ENCODE results near the gene POLR3G. TPM values are rescaled to one million over a fixed set of nuclear protein-coding genes. Genes with fewer than 3 reads are reported as not detected.

POLR3G gene
- total RNA-seq, 1 experiment from 2014 or later = 73.6 TPM

DNA sequence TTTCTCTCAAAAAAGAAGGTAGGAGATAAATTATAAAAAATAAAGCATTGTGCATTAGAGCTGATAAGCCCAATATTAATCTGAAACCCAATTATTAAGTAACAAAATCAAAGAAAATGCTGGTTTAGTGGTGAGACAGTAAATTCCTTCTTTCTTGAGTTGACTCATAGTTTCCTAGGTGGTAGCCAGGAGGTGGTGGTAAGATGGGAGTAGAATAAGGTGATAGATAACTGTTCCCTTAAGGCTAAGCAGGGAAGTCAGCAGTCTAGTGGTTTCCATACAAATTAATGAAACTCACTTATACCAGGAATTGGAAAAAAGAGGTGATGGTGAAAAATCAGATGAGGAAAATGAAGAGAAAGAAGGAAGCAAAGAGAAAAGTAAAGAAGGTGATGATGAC lies 31.6 kb downstream of the POLR3G start:
- no peak overlapping the region for H2BK120ac ChIP-seq (ENCODE audit: low read depth, low read length, poor library complexity, severe bottlenecking)
- no peak overlapping the region for H4K8ac ChIP-seq (replicated peaks; ENCODE audit: insufficient read length, low read depth, low read length)
- Mint-ChIP-seq H3K36me3 (ENCODE audit: insufficient read depth in 1 of 3, low read depth in 3 of 3) (peaks cover 26 to 57% (median 33%) of the 10 kb centered on the region in 3 experiments; a peak in 6 of 7 replicates), H3K4me1 (no peaks in the 10 kb centered on the region), H3K9me3 (no peaks in the 10 kb centered on the region), H3K27me3 (ENCODE audit: low read depth) (no peaks in the 10 kb centered on the region), H3K4me3 (no peak overlapping the region), H3K27ac (no peak overlapping the region)
- H3K4ac ChIP-seq (ENCODE audit: low read depth, low read length) = no peak overlapping the region
- H3K18ac ChIP-seq (ENCODE audit: insufficient read length, low read depth, low read length) = no peak overlapping the region
- H2BK20ac ChIP-seq (ENCODE audit: low read depth, low read length, poor library complexity, severe bottlenecking) = no peak overlapping the region
- no peak overlapping the region for H3K4me2 ChIP-seq (ENCODE audit: insufficient read depth, insufficient read length, low read length)
- no peak overlapping the region for H3K14ac ChIP-seq (ENCODE audit: insufficient read depth, low read length)
- H4K91ac ChIP-seq (ENCODE audit: insufficient read length, low read depth, low read length) = no peak overlapping the region
- TF ChIP-seq, protein P1, sequence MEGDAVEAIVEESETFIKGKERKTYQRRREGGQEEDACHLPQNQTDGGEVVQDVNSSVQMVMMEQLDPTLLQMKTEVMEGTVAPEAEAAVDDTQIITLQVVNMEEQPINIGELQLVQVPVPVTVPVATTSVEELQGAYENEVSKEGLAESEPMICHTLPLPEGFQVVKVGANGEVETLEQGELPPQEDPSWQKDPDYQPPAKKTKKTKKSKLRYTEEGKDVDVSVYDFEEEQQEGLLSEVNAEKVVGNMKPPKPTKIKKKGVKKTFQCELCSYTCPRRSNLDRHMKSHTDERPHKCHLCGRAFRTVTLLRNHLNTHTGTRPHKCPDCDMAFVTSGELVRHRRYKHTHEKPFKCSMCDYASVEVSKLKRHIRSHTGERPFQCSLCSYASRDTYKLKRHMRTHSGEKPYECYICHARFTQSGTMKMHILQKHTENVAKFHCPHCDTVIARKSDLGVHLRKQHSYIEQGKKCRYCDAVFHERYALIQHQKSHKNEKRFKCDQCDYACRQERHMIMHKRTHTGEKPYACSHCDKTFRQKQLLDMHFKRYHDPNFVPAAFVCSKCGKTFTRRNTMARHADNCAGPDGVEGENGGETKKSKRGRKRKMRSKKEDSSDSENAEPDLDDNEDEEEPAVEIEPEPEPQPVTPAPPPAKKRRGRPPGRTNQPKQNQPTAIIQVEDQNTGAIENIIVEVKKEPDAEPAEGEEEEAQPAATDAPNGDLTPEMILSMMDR (conservative IDR thresholded peaks at IDR 0.05) = no peak
- no peaks in the 10 kb centered on the region for H4K20me1 ChIP-seq (ENCODE audit: control insufficient read depth, insufficient read depth, insufficient read length)
- H3K23me2 ChIP-seq (ENCODE audit: insufficient read length, low read depth, low read length, poor library complexity, severe bottlenecking) = no peaks in the 10 kb centered on the region
- H2BK5ac ChIP-seq (ENCODE audit: insufficient read length, low read length) = no peak overlapping the region
- H2BK12ac ChIP-seq (ENCODE audit: insufficient read length, low read depth, low read length) = no peak overlapping the region
- no peak for DNase-seq
- H3K27ac ChIP-seq (ENCODE audit: insufficient read length, low read depth, low read length) = no peak overlapping the region
- H3K56ac ChIP-seq (ENCODE audit: insufficient read length, low read depth, low read length) = no peak overlapping the region
- no peaks in the 10 kb centered on the region for H3K79me2 ChIP-seq (ENCODE audit: insufficient read depth, low read length)
- no peak overlapping the region for H2AFZ ChIP-seq (ENCODE audit: low read length)
- H2BK15ac ChIP-seq (ENCODE audit: low read depth, low read length) = no peak overlapping the region
- H3K4me1 ChIP-seq (ENCODE audit: insufficient read depth, low read length) = no peaks in the 10 kb centered on the region
- no peak overlapping the region for H3K23ac ChIP-seq (ENCODE audit: insufficient read length, low read depth, low read length)
- H3K27me3 ChIP-seq (ENCODE audit: insufficient read depth, low read length) = no peaks in the 10 kb centered on the region
- H3K79me1 ChIP-seq (ENCODE audit: insufficient read depth, low read depth, low read length, poor library complexity, severe bottlenecking) = peaks cover 3% of the 10 kb centered on the region
- H3T11ph ChIP-seq (ENCODE audit: low read length) = no peak overlapping the region
- H4K5ac ChIP-seq (ENCODE audit: insufficient read length, low read depth, low read length) = no peak overlapping the region
- H3K9ac ChIP-seq (ENCODE audit: extremely low read depth, insufficient read length, low read length) = no peak overlapping the region
- no peak overlapping the region for H2AK5ac ChIP-seq (ENCODE audit: insufficient read length, low read length)
- H3K9me3 ChIP-seq (ENCODE audit: control insufficient read depth, low read depth, low read length) = no peaks in the 10 kb centered on the region
